IgD-negative memory B cell (primary cell): ENCODE results near the gene SLC6A18. TPM values are rescaled to one million over a fixed set of nuclear protein-coding genes. Genes with fewer than 3 reads are reported as not detected.

Source experiments
- H3K27ac Mint-ChIP-seq, 3 donors: one replicate each; pipeline ENCODE4 v1.8.0; 2020 to 2022; ENCODE audit warnings: mild to moderate bottlenecking in 3 of 3, mixed read lengths in 3 of 3, moderate library complexity in 1 of 3
- H3K27me3 Mint-ChIP-seq: one replicate; pipeline ENCODE4 v1.8.0; 2021; ENCODE audit warnings: mixed read lengths
- H3K36me3 Mint-ChIP-seq: one replicate; pipeline ENCODE4 v1.8.0; 2020; ENCODE audit warnings: mild to moderate bottlenecking, mixed read lengths
- H3K4me1 Mint-ChIP-seq, 3 donors: one replicate each; pipeline ENCODE4 v1.8.0; 2020 to 2022; ENCODE audit warnings: mixed read lengths in 3 of 3, mild to moderate bottlenecking in 1 of 3
- H3K4me3 Mint-ChIP-seq, 4 donors: one replicate each; pipeline ENCODE4 v1.8.0; 2020 to 2022; ENCODE audit warnings: mild to moderate bottlenecking in 4 of 4, mixed read lengths in 4 of 4, moderate library complexity in 3 of 4
- H3K9me3 Mint-ChIP-seq, 3 donors: one replicate each; pipeline ENCODE4 v1.8.0; 2020 to 2021; ENCODE audit warnings: mixed read lengths in 3 of 3, mild to moderate bottlenecking in 1 of 3
- polyA plus RNA-seq: library from polyadenylated mRNA; unstranded; fragments of 300-500 nt; fragmentation: Illumina TruSeq; gene quantifications from one replicate; pipeline ENCODE4 v1.2.3, GENCODE V29; 2021

The SLC6A18 gene
- polyA plus RNA-seq, 1 donor from 2014 or later: not detected

- no peaks in the 10 kb centered on the region for H3K9me3 Mint-ChIP-seq
- H3K36me3 Mint-ChIP-seq: no peaks in the 10 kb centered on the region
- H3K4me1 Mint-ChIP-seq: no peaks in the 10 kb centered on the region
- no peak overlapping the region for H3K4me3 Mint-ChIP-seq
- H3K27ac Mint-ChIP-seq: no peak overlapping the region
- H3K27me3 Mint-ChIP-seq: peaks cover 10% of the 10 kb centered on the region
Observed at GRCh38 chr5:1195916-1196315, 29.3 kb upstream of the SLC6A18 start.

GRCh38 chr5:1196562-1196961 lies 28.6 kb upstream of the SLC6A18 start:
- Mint-ChIP-seq H3K36me3 (no peaks in the 10 kb centered on the region), H3K27ac (peak overlapping the region in 1 of 3 donors; percentile 67), H3K4me3 (no peak overlapping the region), H3K9me3 (no peaks in the 10 kb centered on the region), H3K4me1 (no peaks in the 10 kb centered on the region), H3K27me3 (peaks cover 10% of the 10 kb centered on the region)

- H3K4me3 Mint-ChIP-seq: no peak overlapping the region
- no peak overlapping the region for H3K27ac Mint-ChIP-seq
- peaks cover 10% of the 10 kb centered on the region for H3K27me3 Mint-ChIP-seq
- H3K36me3 Mint-ChIP-seq: no peaks in the 10 kb centered on the region
- H3K4me1 Mint-ChIP-seq: no peaks in the 10 kb centered on the region
- no peaks in the 10 kb centered on the region for H3K9me3 Mint-ChIP-seq
Observed at GRCh38 chr5:1197876-1198666, 27.1 kb upstream of the SLC6A18 start.

- Mint-ChIP-seq H3K27ac (no peak overlapping the region), H3K27me3 (peaks cover 10% of the 10 kb centered on the region), H3K9me3 (no peaks in the 10 kb centered on the region)
Observed at GRCh38 chr5:1199340-1199648, 25.9 kb upstream of the SLC6A18 start.

GRCh38 chr5:1199649-1200494 lies 25.3 kb upstream of the SLC6A18 start:
- no peak overlapping the region for H3K27ac Mint-ChIP-seq
- H3K9me3 Mint-ChIP-seq: no peaks in the 10 kb centered on the region

More at GRCh38 chr5:1199340-1199648, 25.9 kb upstream of the SLC6A18 start:
- Mint-ChIP-seq H3K4me1 (no peaks in the 10 kb centered on the region), H3K4me3 (no peak overlapping the region), H3K36me3 (no peaks in the 10 kb centered on the region)

GRCh38 chr5:1200495-1201326 lies 24.5 kb upstream of the SLC6A18 start:
- peaks cover 14% of the 10 kb centered on the region for H3K27me3 Mint-ChIP-seq
- no peak overlapping the region for H3K4me3 Mint-ChIP-seq
- H3K36me3 Mint-ChIP-seq: no peaks in the 10 kb centered on the region
- H3K27ac Mint-ChIP-seq: no peak overlapping the region
- H3K9me3 Mint-ChIP-seq: no peaks in the 10 kb centered on the region
- H3K4me1 Mint-ChIP-seq: no peaks in the 10 kb centered on the region

More at GRCh38 chr5:1199649-1200494, 25.3 kb upstream of the SLC6A18 start:
- Mint-ChIP-seq H3K4me3 (no peak overlapping the region), H3K27me3 (peaks cover 8% of the 10 kb centered on the region), H3K4me1 (no peaks in the 10 kb centered on the region), H3K36me3 (no peaks in the 10 kb centered on the region)

GRCh38 chr5:1201327-1202025 lies 23.7 kb upstream of the SLC6A18 start, which contains the start of gene SLC6A19:
Gene SLC6A19, plus strand, starts transcription at chr5:1201595. Its CDS starts 56 bp downstream, at chr5:1201651.
- H3K9me3 Mint-ChIP-seq: no peaks in the 10 kb centered on the region
- H3K4me1 Mint-ChIP-seq: no peaks in the 10 kb centered on the region
- H3K4me3 Mint-ChIP-seq: no peak within 1 kb of the TSS
- H3K27me3 Mint-ChIP-seq: peaks cover 12% of the 10 kb centered on the region
- H3K27ac Mint-ChIP-seq: no peak within 1 kb of the TSS
- H3K36me3 Mint-ChIP-seq: no peaks in the 10 kb centered on the region

GRCh38 chr5:1202026-1202797 lies 23.0 kb upstream of the SLC6A18 start:
- Mint-ChIP-seq H3K27ac (no peak overlapping the region), H3K4me1 (no peaks in the 10 kb centered on the region), H3K27me3 (peaks cover 12% of the 10 kb centered on the region), H3K4me3 (no peak overlapping the region), H3K9me3 (no peaks in the 10 kb centered on the region), H3K36me3 (no peaks in the 10 kb centered on the region)

GRCh38 chr5:1202798-1203185 lies 22.4 kb upstream of the SLC6A18 start:
- H3K36me3 Mint-ChIP-seq: no peaks in the 10 kb centered on the region
- no peak overlapping the region for H3K27ac Mint-ChIP-seq
- H3K4me3 Mint-ChIP-seq: no peak overlapping the region
- H3K9me3 Mint-ChIP-seq: no peaks in the 10 kb centered on the region
- H3K4me1 Mint-ChIP-seq: no peaks in the 10 kb centered on the region
- peaks cover 16% of the 10 kb centered on the region for H3K27me3 Mint-ChIP-seq

GRCh38 chr5:1203311-1203967 lies 21.7 kb upstream of the SLC6A18 start:
- Mint-ChIP-seq H3K27ac (no peak overlapping the region), H3K27me3 (peaks cover 16% of the 10 kb centered on the region), H3K4me1 (no peaks in the 10 kb centered on the region), H3K4me3 (no peak overlapping the region), H3K36me3 (no peaks in the 10 kb centered on the region), H3K9me3 (no peaks in the 10 kb centered on the region)

GRCh38 chr5:1203968-1204692 lies 21.1 kb upstream of the SLC6A18 start:
- Mint-ChIP-seq H3K9me3 (no peaks in the 10 kb centered on the region), H3K27ac (no peak overlapping the region), H3K36me3 (no peaks in the 10 kb centered on the region), H3K4me3 (no peak overlapping the region), H3K27me3 (peaks cover 16% of the 10 kb centered on the region), H3K4me1 (no peaks in the 10 kb centered on the region)

GRCh38 chr5:1204693-1205242 lies 20.4 kb upstream of the SLC6A18 start:
- Mint-ChIP-seq H3K27me3 (peaks cover 16% of the 10 kb centered on the region), H3K27ac (no peak overlapping the region), H3K4me3 (no peak overlapping the region), H3K9me3 (no peaks in the 10 kb centered on the region), H3K36me3 (no peaks in the 10 kb centered on the region), H3K4me1 (no peaks in the 10 kb centered on the region)
